Neural progenitor cell (in vitro differentiated cells): ENCODE measurements around the gene GALNTL6. TPM values are rescaled to one million over a fixed set of nuclear protein-coding genes. Genes with fewer than 3 reads are reported as not detected.

ENCODE experiments used
- DNase-seq: peaks from one replicate; pipeline ENCODE4 v3.0.0-alpha.2; 2016; ENCODE audit warnings: low spot score
- H2AFZ ChIP-seq: fragments of 200-600 bp; sonication (generic); replicated peaks from 2 replicates; pipeline ENCODE4 v1.6.1; 2016; ENCODE audit warnings: antibody characterized with exemption
- H3F3A ChIP-seq: fragments of 200-600 bp; sonication (generic); 2 replicates; pipeline ENCODE4 v1.6.1; 2016; ENCODE audit warnings: antibody characterized with exemption, low read depth
- H3K27ac ChIP-seq: fragments of 200-600 bp; sonication (generic); 2 replicates; pipeline ENCODE4 v1.5.1; 2016; ENCODE audit warnings: mild to moderate bottlenecking
- H3K27me3 ChIP-seq: fragments of 200-600 bp; sonication (generic); 2 replicates; pipeline ENCODE4 v1.6.1; 2016; ENCODE audit warnings: mild to moderate bottlenecking, moderate library complexity
- H3K36me3 ChIP-seq: fragments of 200-600 bp; sonication (generic); 2 replicates; pipeline ENCODE4 v1.5.1; 2016
- H3K4me1 ChIP-seq: fragments of 200-600 bp; sonication (generic); 2 replicates; pipeline ENCODE4 v1.6.1; 2016; ENCODE audit warnings: mixed run types
- H3K4me2 ChIP-seq: fragments of 200-600 bp; sonication (generic); 2 replicates; pipeline ENCODE4 v1.6.1; 2016
- H3K4me3 ChIP-seq: fragments of 200-600 bp; sonication (generic); 2 replicates; pipeline ENCODE4 v1.5.1; 2016
- H3K79me2 ChIP-seq: fragments of 200-600 bp; sonication (generic); 2 replicates; pipeline ENCODE4 v1.6.1; 2016; ENCODE audit warnings: low read depth
- H3K9ac ChIP-seq: fragments of 200-600 bp; sonication (generic); 2 replicates; pipeline ENCODE4 v1.6.1; 2016
- H3K9me3 ChIP-seq: fragments of 200-600 bp; sonication (generic); 2 replicates; pipeline ENCODE4 v1.5.1; 2016; ENCODE audit warnings: low read depth
- H4K20me1 ChIP-seq: fragments of 200-600 bp; sonication (generic); 2 replicates; pipeline ENCODE4 v1.6.1; 2016; ENCODE audit warnings: low read depth
- H3K27ac Mint-ChIP-seq: 3 replicates; pipeline ENCODE4 v1.8.0; 2021; ENCODE audit warnings: mixed read lengths
- H3K27me3 Mint-ChIP-seq: 2 replicates; pipeline ENCODE4 v1.8.0; 2022; ENCODE audit warnings: low read depth, mild to moderate bottlenecking, inconsistent platforms, moderate library complexity, mixed read lengths; ENCODE audit not compliant: insufficient read depth
- H3K36me3 Mint-ChIP-seq: 3 replicates; pipeline ENCODE4 v1.8.0; 2021; ENCODE audit warnings: mixed read lengths
- H3K4me1 Mint-ChIP-seq: 3 replicates; pipeline ENCODE4 v1.8.0; 2021; ENCODE audit warnings: mixed read lengths
- H3K4me3 Mint-ChIP-seq: 3 replicates; pipeline ENCODE4 v1.8.0; 2021; ENCODE audit warnings: mild to moderate bottlenecking, moderate library complexity, mixed read lengths
- H3K9me3 Mint-ChIP-seq: 3 replicates; pipeline ENCODE4 v1.8.0; 2020; ENCODE audit warnings: mixed read lengths
- CTCF ChIP-seq: fragments of 200-600 bp; sonication (generic); IDR thresholded peaks from 2 replicates; pipeline ENCODE4 v1.5.1; 2017; ENCODE audit warnings: antibody characterized with exemption, mild to moderate bottlenecking
- EZH2 ChIP-seq: fragments of 200-600 bp; sonication (generic); IDR thresholded peaks from 2 replicates; pipeline ENCODE4 v1.6.1; 2017; ENCODE audit warnings: antibody characterized with exemption, mild to moderate bottlenecking, moderate library complexity
- EZH2phosphoT487 ChIP-seq: fragments of 200-600 bp; sonication (generic); IDR thresholded peaks from 2 replicates; pipeline ENCODE4 v1.6.1; 2017; ENCODE audit warnings: antibody characterized with exemption
- total RNA-seq: library from RNA; depleted of rRNA; stranded (reverse); fragments of >200 nt; gene quantifications from 2 replicates; pipeline ENCODE4 v1.2.3, GENCODE V29; 2015; ENCODE audit warnings: low replicate concordance

Gene GALNTL6
- total RNA-seq, 1 donor from 2014 or later: 0.15 TPM

DNA sequence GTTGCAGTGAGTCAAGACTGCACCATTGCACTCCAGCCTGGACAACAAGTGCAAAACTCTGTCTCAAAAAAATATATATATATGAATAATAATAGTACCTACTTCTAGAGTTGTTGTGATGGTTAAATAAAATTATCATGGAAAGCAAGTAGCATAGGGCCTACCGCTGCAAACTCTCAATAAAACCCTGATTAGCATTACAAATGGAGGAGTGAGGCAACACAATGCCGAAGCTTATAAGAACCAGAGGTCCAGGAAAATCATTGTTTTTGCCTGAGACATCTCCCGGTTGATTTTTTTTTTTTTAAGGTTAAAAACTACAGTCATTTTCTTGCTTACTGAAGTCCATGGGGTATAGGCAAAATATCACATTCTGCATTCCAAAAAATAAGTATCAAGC, 1170.4 kb downstream of the GALNTL6 start:
- Histone ChIP-seq H3K9ac (no peak overlapping the region), H4K20me1 (no peaks in the 10 kb centered on the region), H3K79me2 (no peaks in the 10 kb centered on the region), H3K4me3 (no peak overlapping the region), H3K4me2 (no peak overlapping the region), H3K27me3 (no peaks in the 10 kb centered on the region), H2AFZ (no peak overlapping the region), H3F3A (no peaks in the 10 kb centered on the region), H3K27ac (no peak overlapping the region), H3K36me3 (no peaks in the 10 kb centered on the region), H3K9me3 (no peaks in the 10 kb centered on the region), H3K4me1 (peaks cover 8% of the 10 kb centered on the region)
- TF ChIP-seq EZH2phosphoT487 (no peak), CTCF (no peak), EZH2 (no peak)
- Mint-ChIP-seq H3K9me3 (peaks cover 12% of the 10 kb centered on the region), H3K4me3 (no peak overlapping the region), H3K36me3 (peaks cover 3% of the 10 kb centered on the region), H3K27me3 (no peaks in the 10 kb centered on the region), H3K27ac (no peak overlapping the region), H3K4me1 (peaks cover 9% of the 10 kb centered on the region)
- no peak for DNase-seq

- Histone ChIP-seq H3K4me1 (peaks cover 8% of the 10 kb centered on the region), H3K27me3 (no peaks in the 10 kb centered on the region), H3K9ac (no peak overlapping the region), H3K27ac (no peak overlapping the region), H3K9me3 (no peaks in the 10 kb centered on the region), H3F3A (no peaks in the 10 kb centered on the region), H3K4me2 (no peak overlapping the region), H2AFZ (no peak overlapping the region), H3K36me3 (no peaks in the 10 kb centered on the region), H3K79me2 (no peaks in the 10 kb centered on the region), H3K4me3 (no peak overlapping the region), H4K20me1 (no peaks in the 10 kb centered on the region)
- H3K4me3 Mint-ChIP-seq: no peak overlapping the region
- no peak for TF ChIP-seq EZH2
- TF ChIP-seq EZH2phosphoT487: no peak
- TF ChIP-seq CTCF: no peak
- peaks cover 9% of the 10 kb centered on the region for H3K4me1 Mint-ChIP-seq
- DNase-seq: no peak
- no peaks in the 10 kb centered on the region for H3K27me3 Mint-ChIP-seq
- peaks cover 12% of the 10 kb centered on the region for H3K9me3 Mint-ChIP-seq
- peak overlapping the region; percentile 53 for H3K27ac Mint-ChIP-seq
- peaks cover 3% of the 10 kb centered on the region for H3K36me3 Mint-ChIP-seq
These were observed 1172.3 kb downstream of the GALNTL6 start for GRCh38 chr4:172985552-172985951.

DNA sequence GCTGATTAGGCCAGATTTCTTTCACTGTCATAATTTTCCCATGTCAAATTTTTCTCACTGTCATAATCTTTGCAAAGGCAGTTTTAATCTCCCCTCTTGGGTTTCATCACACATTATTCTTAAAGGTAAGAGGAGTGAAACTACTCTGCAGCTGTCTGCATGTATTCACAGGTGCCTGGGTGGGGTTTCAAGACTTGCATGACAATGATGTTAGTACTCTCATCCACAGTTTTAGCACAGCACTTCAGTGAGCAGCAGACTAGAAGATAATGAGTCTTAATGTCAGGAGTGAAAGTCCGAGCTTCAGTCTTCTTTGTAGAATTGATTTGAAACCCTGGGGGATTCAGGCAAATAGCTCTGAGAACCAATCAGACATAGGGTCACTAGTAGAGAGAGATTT, 1172.9 kb downstream of the GALNTL6 start:
- Histone ChIP-seq H3K79me2 (no peaks in the 10 kb centered on the region), H3K27me3 (no peaks in the 10 kb centered on the region), H3K4me1 (peaks cover 8% of the 10 kb centered on the region), H3K27ac (no peak overlapping the region), H3K9me3 (no peaks in the 10 kb centered on the region), H3K4me3 (no peak overlapping the region), H3K4me2 (no peak overlapping the region), H3K9ac (no peak overlapping the region), H3F3A (no peaks in the 10 kb centered on the region), H2AFZ (no peak overlapping the region), H4K20me1 (no peaks in the 10 kb centered on the region), H3K36me3 (no peaks in the 10 kb centered on the region)
- Mint-ChIP-seq H3K4me3 (no peak overlapping the region), H3K4me1 (peaks cover 9% of the 10 kb centered on the region), H3K27me3 (no peaks in the 10 kb centered on the region), H3K36me3 (peaks cover 3% of the 10 kb centered on the region), H3K27ac (no peak overlapping the region), H3K9me3 (peaks cover 12% of the 10 kb centered on the region)
- no peak for TF ChIP-seq CTCF
- no peak for TF ChIP-seq EZH2phosphoT487
- no peak for TF ChIP-seq EZH2
- DNase-seq: no peak
